WTC11 (cell line): ENCODE results near the gene SUCLG1. TPM values are rescaled to one million over a fixed set of nuclear protein-coding genes. Genes with fewer than 3 reads are reported as not detected.

Experiments used
- ATAC-seq: fragments of 200-7000 bp; cut with Tn5 transposase; 2 replicates; pipeline ENCODE4 v1.10.0; 2021; ENCODE audit warnings: mild to moderate bottlenecking, moderate library complexity
- CTCF ChIA-PET: fragments of 300-600 bp; sonication (Branson Sonifier 250); formaldehyde crosslinking; loops from one replicate; lab custom pipeline; 2021; ENCODE audit warnings: antibody characterized with exemption; lab: Charles Lee
- POLR2A ChIA-PET: fragments of 350-600 bp; sonication (Branson Sonifier 250); formaldehyde crosslinking; loops from one replicate; lab custom pipeline; 2021; ENCODE audit warnings: antibody characterized with exemption; lab: Charles Lee
- DNase-seq: peaks from one replicate; pipeline ENCODE4 v3.0.0; 2021; ENCODE audit warnings: low spot score
- H3K27ac Mint-ChIP-seq: 2 replicates; pipeline ENCODE4 v1.8.0; 2021; ENCODE audit warnings: mixed read lengths
- H3K27me3 Mint-ChIP-seq: 2 replicates; pipeline ENCODE4 v1.8.0; 2021; ENCODE audit warnings: low read depth, mild to moderate bottlenecking, moderate library complexity, mixed read lengths
- H3K36me3 Mint-ChIP-seq: 2 replicates; pipeline ENCODE4 v1.8.0; 2021; ENCODE audit warnings: mixed read lengths
- H3K4me1 Mint-ChIP-seq: 2 replicates; pipeline ENCODE4 v1.8.0; 2022; ENCODE audit warnings: mixed read lengths
- H3K4me3 Mint-ChIP-seq: 2 replicates; pipeline ENCODE4 v1.8.0; 2021; ENCODE audit warnings: mild to moderate bottlenecking, moderate library complexity, mixed read lengths
- H3K9me3 Mint-ChIP-seq: 2 replicates; pipeline ENCODE4 v1.8.0; 2021; ENCODE audit warnings: mixed read lengths
- ERG ChIP-seq: fragments of 250-450 bp; sonication (Bioruptor Pico); IDR thresholded peaks from 2 replicates; pipeline ENCODE4 v1.8.0; 2021; ENCODE audit warnings: mild to moderate bottlenecking
- ETV6 ChIP-seq: sonication (generic); formaldehyde crosslinking; IDR thresholded peaks from 2 replicates; pipeline ENCODE4 v1.8.1; 2022; ENCODE audit warnings: mild to moderate bottlenecking, missing genetic modification reagents
- HMGA2 ChIP-seq: fragments of 250-450 bp; sonication (Bioruptor Pico); IDR thresholded peaks from 2 replicates; pipeline ENCODE4 v1.4.0; 2021; ENCODE audit warnings: mild to moderate bottlenecking, moderate library complexity
- JAZF1 ChIP-seq: fragments of 250-450 bp; sonication (Bioruptor Pico); IDR thresholded peaks from 2 replicates; pipeline ENCODE4 v1.9.0; 2021; ENCODE audit warnings: moderate library complexity, mild to moderate bottlenecking, inconsistent platforms
- JUN ChIP-seq: sonication (generic); formaldehyde crosslinking; IDR thresholded peaks from 2 replicates; pipeline ENCODE4 v1.8.0; 2023; ENCODE audit warnings: mild to moderate bottlenecking, missing genetic modification reagents
- KAT7 ChIP-seq: sonication (generic); formaldehyde crosslinking; IDR thresholded peaks from 2 replicates; pipeline ENCODE4 v1.8.1; 2023; ENCODE audit warnings: missing genetic modification reagents, mild to moderate bottlenecking, borderline replicate concordance
- NFATC4 ChIP-seq: fragments of 250-450 bp; sonication (Bioruptor Pico); IDR thresholded peaks from 2 replicates; pipeline ENCODE4 v1.9.0; 2021; ENCODE audit warnings: mild to moderate bottlenecking
- NFE2L1 ChIP-seq: sonication (generic); formaldehyde crosslinking; IDR thresholded peaks from 2 replicates; pipeline ENCODE4 v1.8.1; 2023; ENCODE audit warnings: missing genetic modification reagents
- NR2C2 ChIP-seq: sonication (generic); formaldehyde crosslinking; IDR thresholded peaks from 2 replicates; pipeline ENCODE4 v1.8.0; 2022; ENCODE audit warnings: mild to moderate bottlenecking, missing genetic modification reagents
- OVOL2 ChIP-seq: fragments of 250-450 bp; sonication (Bioruptor Pico); IDR thresholded peaks from 2 replicates; pipeline ENCODE4 v1.9.0; 2021; ENCODE audit warnings: mild to moderate bottlenecking, borderline replicate concordance
- PRDM15 ChIP-seq: sonication (generic); formaldehyde crosslinking; IDR thresholded peaks from 2 replicates; pipeline ENCODE4 v1.8.0; 2022; ENCODE audit warnings: missing genetic modification reagents
- PRRX2 ChIP-seq: fragments of 250-450 bp; sonication (Bioruptor Pico); IDR thresholded peaks from 2 replicates; pipeline ENCODE4 v1.8.0; 2021; ENCODE audit warnings: mild to moderate bottlenecking
- SMAD4 ChIP-seq: sonication (generic); formaldehyde crosslinking; IDR thresholded peaks from 2 replicates; pipeline ENCODE4 v1.8.0; 2022; ENCODE audit warnings: mild to moderate bottlenecking, missing genetic modification reagents
- STAT6 ChIP-seq: sonication (generic); formaldehyde crosslinking; conservative IDR thresholded peaks from 2 replicates; pipeline ENCODE4 v1.8.1; 2023; ENCODE audit warnings: mild to moderate bottlenecking, low read depth, missing genetic modification reagents, moderate library complexity
- TEAD1 ChIP-seq: sonication (generic); formaldehyde crosslinking; IDR thresholded peaks from 2 replicates; pipeline ENCODE4 v1.8.0; 2022; ENCODE audit warnings: mild to moderate bottlenecking, missing genetic modification reagents
- ZNF121 ChIP-seq: sonication (generic); formaldehyde crosslinking; IDR thresholded peaks from 2 replicates; pipeline ENCODE4 v1.8.0; 2023; ENCODE audit warnings: missing genetic modification reagents
- ZNF138 ChIP-seq: sonication (generic); formaldehyde crosslinking; conservative IDR thresholded peaks from 2 replicates; pipeline ENCODE4 v1.8.1; 2022; ENCODE audit warnings: mild to moderate bottlenecking, moderate library complexity, missing genetic modification reagents
- ZNF263 ChIP-seq: sonication (generic); formaldehyde crosslinking; IDR thresholded peaks from 2 replicates; pipeline ENCODE4 v1.8.1; 2022; ENCODE audit warnings: low read depth, mild to moderate bottlenecking, moderate library complexity, missing genetic modification reagents
- ZNF671 ChIP-seq: fragments of 250-450 bp; sonication (Bioruptor Pico); IDR thresholded peaks from 2 replicates; pipeline ENCODE4 v1.8.0; 2021; ENCODE audit warnings: mild to moderate bottlenecking
- total RNA-seq: library from RNA; stranded (reverse); gene quantifications from 3 replicates; pipeline ENCODE4 v1.2.3, GENCODE V29; 2021

SUCLG1 gene
- total RNA-seq, 1 experiment from 2014 or later = 52.4 TPM

GRCh38 chr2:84388921-84389490 is 70.1 kb downstream of the SUCLG1 start:
- Mint-ChIP-seq H3K4me1 (peaks cover 15% of the 10 kb centered on the region), H3K27ac (no peak overlapping the region), H3K36me3 (peaks cover 9% of the 10 kb centered on the region), H3K9me3 (peaks cover 27% of the 10 kb centered on the region), H3K4me3 (no peak overlapping the region), H3K27me3 (peaks cover 4% of the 10 kb centered on the region; the same call in 1 of the 2 replicates)
- ATAC-seq (no peak), DNase-seq (no peak)
- POLR2A ChIA-PET = no interaction called here
- TF ChIP-seq JUN (CRISPR knock-in tag) = no peak
- no peak for TF ChIP-seq NR2C2 (CRISPR knock-in tag)
- CTCF ChIA-PET = no interaction called here

GRCh38 chr2:84388133-84388532 is 70.9 kb downstream of the SUCLG1 start:
- ChIA-PET POLR2A (no interaction called here), CTCF (no interaction called here)
- TF ChIP-seq ZNF671 (CRISPR knock-in tag) (no peak), NR2C2 (CRISPR knock-in tag) (no peak), PRDM15 (CRISPR knock-in tag) (no peak), JUN (CRISPR knock-in tag) (no peak), HMGA2 (CRISPR knock-in tag) (no peak), ZNF263 (CRISPR knock-in tag) (no peak), ETV6 (CRISPR knock-in tag) (no peak), ERG (no peak), ZNF138 (CRISPR knock-in tag) (no peak), STAT6 (CRISPR knock-in tag) (no peak), ZNF121 (CRISPR knock-in tag) (no peak), PRRX2 (CRISPR knock-in tag) (no peak), TEAD1 (CRISPR knock-in tag) (no peak), NFE2L1 (CRISPR knock-in tag) (no peak), KAT7 (CRISPR knock-in tag) (no peak), OVOL2 (CRISPR knock-in tag) (no peak), JAZF1 (CRISPR knock-in tag) (no peak), SMAD4 (CRISPR knock-in tag) (no peak), NFATC4 (no peak)
- Mint-ChIP-seq H3K4me1 (peaks cover 13% of the 10 kb centered on the region), H3K27ac (no peak overlapping the region), H3K4me3 (no peak overlapping the region), H3K36me3 (peaks cover 9% of the 10 kb centered on the region), H3K27me3 (peaks cover 4% of the 10 kb centered on the region; the same call in 1 of the 2 replicates), H3K9me3 (peaks cover 33% of the 10 kb centered on the region)
- no peak for DNase-seq
- no peak for ATAC-seq
